ENCODE results near the gene RNF148.

The RNF148 gene

GRCh38 chr7:122710916-122711315 lies 8.2 kb upstream of the RNF148 start:
- Histone ChIP-seq H3K4me3 (no peak overlapping the region), H3K27ac (no peak overlapping the region)
- no peak for TF ChIP-seq CTCF (IDR thresholded peaks at IDR 0.05)
- no peak for DNase-seq (ENCODE audit: low spot score)

- TF ChIP-seq CTCF (IDR thresholded peaks at IDR 0.05), result no peak
- DNase-seq (ENCODE audit: low spot score), result no peak
- no peak overlapping the region for H3K4me3 ChIP-seq
- H3K27ac ChIP-seq, result no peak overlapping the region
Observed at GRCh38 chr7:122709930-122710646, 7.4 kb upstream of the RNF148 start.

GRCh38 chr7:122706836-122707235 lies 4.1 kb upstream of the RNF148 start:
- Histone ChIP-seq H3K27ac (no peak overlapping the region), H3K4me3 (no peak overlapping the region)
- no peak for TF ChIP-seq CTCF (IDR thresholded peaks at IDR 0.05)
- no peak for DNase-seq (ENCODE audit: low spot score)

GRCh38 chr7:122699017-122699416 lies 3.7 kb downstream of the RNF148 start, which contains the start of gene RNF133:
Gene RNF133, minus strand, starts transcription at chr7:122699117. Its CDS starts 199 bp downstream, at chr7:122698918.
- no peak within 1 kb of the TSS for H3K27ac ChIP-seq
- H3K4me3 ChIP-seq, result no peak within 1 kb of the TSS
- no peak for TF ChIP-seq CTCF (IDR thresholded peaks at IDR 0.05)
- DNase-seq (ENCODE audit: low spot score), result no peak

GRCh38 chr7:122695816-122696215 lies 6.9 kb downstream of the RNF148 start:
- no peak overlapping the region for H3K4me3 ChIP-seq
- no peak for TF ChIP-seq CTCF (IDR thresholded peaks at IDR 0.05)
- no peak overlapping the region for H3K27ac ChIP-seq
- DNase-seq (ENCODE audit: low spot score), result no peak

- Histone ChIP-seq H3K4me3 (no peak overlapping the region), H3K27ac (no peak overlapping the region)
- TF ChIP-seq CTCF (IDR thresholded peaks at IDR 0.05), result no peak
- no peak for DNase-seq (ENCODE audit: low spot score)
Observed at GRCh38 chr7:122694697-122695096, 8.0 kb downstream of the RNF148 start.

GRCh38 chr7:122692769-122693309 lies 9.9 kb downstream of the RNF148 start:
- Histone ChIP-seq H3K4me3 (no peak overlapping the region), H3K27ac (no peak overlapping the region)
- TF ChIP-seq CTCF (IDR thresholded peaks at IDR 0.05), result no peak
- no peak for DNase-seq (ENCODE audit: low spot score)
